Transverse colon (tissue), 4 donors: Measurements from ENCODE around the gene HTD2. TPM values are rescaled to one million over a fixed set of nuclear protein-coding genes. Genes with fewer than 3 reads are reported as not detected.

Experiments
- DNase-seq: peaks from one replicate; pipeline ENCODE4 v3.0.0-alpha.2; 2019
- H3K27ac ChIP-seq, 4 donors: fragments of 200-600 bp; sonication (generic); 2 replicates each; pipeline ENCODE4 v1.5.1; 2016 to 2018; ENCODE audit warnings: inconsistent platforms in 4 of 4
- H3K27me3 ChIP-seq: fragments of 200-600 bp; sonication (generic); 2 replicates; pipeline ENCODE4 v1.5.1; 2017; ENCODE audit warnings: inconsistent platforms
- H3K36me3 ChIP-seq, 4 donors: fragments of 200-600 bp; sonication (generic); 2 replicates each; pipeline ENCODE4 v1.5.1; 2017 to 2019; ENCODE audit warnings: inconsistent platforms in 4 of 4
- H3K4me1 ChIP-seq, 4 donors: fragments of 200-600 bp; sonication (generic); 2 replicates each; pipeline ENCODE4 v1.5.1; 2017 to 2020; ENCODE audit warnings: inconsistent platforms in 4 of 4
- H3K4me3 ChIP-seq, 4 donors: fragments of 200-600 bp; sonication (generic); 1 replicate in 1 of 4; 2 replicates in 3 of 4; pipeline versions ENCODE4 v1.5.1 to v1.6.1; 2017 to 2019; ENCODE audit warnings: inconsistent platforms in 4 of 4
- H3K9me3 ChIP-seq, 2 donors: fragments of 200-600 bp; sonication (generic); 2 replicates each; pipeline ENCODE4 v1.5.1; 2017 to 2019; ENCODE audit warnings: inconsistent platforms in 2 of 2
- CTCF ChIP-seq, 5 experiments: fragments of 200-600 bp in 3 of 5; fragments of 450-650 bp in 2 of 5; sonication (generic) in 3 of 5; IDR thresholded peaks; 1 replicate in 2 of 5; 2 replicates in 3 of 5; pipeline ENCODE4 v1.5.1; 2016 to 2017; ENCODE audit warnings: antibody characterized with exemption in 5 of 5, inconsistent platforms in 3 of 5, mild to moderate bottlenecking in 2 of 5, moderate library complexity in 1 of 5
- EP300 ChIP-seq: sonication (generic); formaldehyde crosslinking; IDR thresholded peaks from one replicate; pipeline ENCODE4 v1.6.1; 2017; ENCODE audit warnings: antibody characterized with exemption, low read depth
- POLR2A ChIP-seq: fragments of 450-650 bp; IDR thresholded peaks from one replicate; pipeline ENCODE4 v1.6.1; 2016; ENCODE audit warnings: antibody characterized with exemption, mild to moderate bottlenecking, moderate library complexity
- POLR2AphosphoS5 ChIP-seq, 3 donors: sonication (generic); formaldehyde crosslinking; IDR thresholded peaks; one replicate each; pipeline ENCODE4 v1.6.1; 2016; ENCODE audit warnings: antibody characterized with exemption in 3 of 3
- WGBS, 2 donors: methylation state at CpG; one replicate each; pipeline ENCODE4 v1.1.5; 2018; ENCODE audit warnings: low coverage in 1 of 2; 5-methylcytosine and 5-hydroxymethylcytosine counted together
- in situ Hi-C, 4 donors: fragments of 200-750 bp; cut with MboI; loops; one replicate each; pipeline versions ENCODE4 v1.15.0 to v1.15.1; 2017; ENCODE audit warnings: low sequenced_read_pairs in 3 of 4, low pct_ligation_motif_present in 1 of 4, low pct_unique_long_range_greater_than_20kb in 1 of 4
- intact Hi-C: fragments of 100-400 bp; cut with DNase I; formaldehyde crosslinking; loops from one replicate; pipeline ENCODE4 v1.15.1; 2023; ENCODE audit warnings: low total_unique reads
- total RNA-seq, 4 donors: library from RNA; depleted of rRNA; stranded (reverse); fragments of >200 nt; gene quantifications; one replicate each; pipeline ENCODE4 v1.1.0, GENCODE V29; 2016

Gene HTD2
- total RNA-seq, 4 donors from 2014 or later: 11.1 to 16.9 (median 16.7) TPM; not detected in 1

- Histone ChIP-seq H3K27me3 (no peaks in the 10 kb centered on the region), H3K4me1 (peaks cover 3 to 12% (median 10%) of the 10 kb centered on the region in 4 donors), H3K36me3 (no peaks in the 10 kb centered on the region), H3K4me3 (no peak overlapping the region), H3K27ac (peak overlapping the region; percentile 47 to 66 (median 57)), H3K9me3 (no peaks in the 10 kb centered on the region)
- in situ Hi-C loops: loop anchor here (5.0 to 10.0 kb wide), 3 partner anchors 87 to 209 kb away; partner anchors contain the start of gene ACOX2 (in 1 of the 4)
- no peak for DNase-seq
- no peak for TF ChIP-seq CTCF (IDR thresholded peaks at IDR 0.05)
- no peak for TF ChIP-seq EP300
- no peak for TF ChIP-seq POLR2AphosphoS5 (IDR thresholded peaks at IDR 0.05)
- TF ChIP-seq POLR2A: no peak
- intact Hi-C loops: no loop called here
- WGBS, 2 donors: 13 to 20% methylated on average over 2 of the region's 2 CpGs
These were observed 19.2 kb downstream of the HTD2 start for GRCh38 chr3:58325525-58325992.

- Histone ChIP-seq H3K9me3 (no peaks in the 10 kb centered on the region), H3K27me3 (no peaks in the 10 kb centered on the region), H3K27ac (peak overlapping the region in 1 of 4 donors; percentile 66), H3K36me3 (no peaks in the 10 kb centered on the region), H3K4me3 (no peak overlapping the region), H3K4me1 (peaks cover 3 to 12% (median 10%) of the 10 kb centered on the region in 4 donors)
- TF ChIP-seq POLR2A (no peak), EP300 (no peak), POLR2AphosphoS5 (IDR thresholded peaks at IDR 0.05) (no peak), CTCF (IDR thresholded peaks at IDR 0.05) (no peak)
- DNase-seq: no peak
- intact Hi-C loops: no loop called here
- 94 to 95% methylated on average over 5 to 8 of the region's 8 CpGs for WGBS, 2 donors
- in situ Hi-C loops: loop anchor here (5.0 to 10.0 kb wide), 3 partner anchors 86 to 208 kb away; partner anchors contain the start of gene ACOX2 (in 1 of the 4)
These were observed 20.1 kb downstream of the HTD2 start for GRCh38 chr3:58326267-58326900.

- intact Hi-C loops (no loop called here), in situ Hi-C loops (loop anchor here (5.0 to 10.0 kb wide), 3 partner anchors 83 to 205 kb away; partner anchors contain the start of gene ACOX2 (in 1 of the 4))
- H3K27ac ChIP-seq: no peak overlapping the region
- H3K36me3 ChIP-seq: no peaks in the 10 kb centered on the region
- H3K9me3 ChIP-seq: no peaks in the 10 kb centered on the region
- H3K4me1 ChIP-seq: peaks cover 6 to 27% (median 25%) of the 10 kb centered on the region in 4 donors
- no peaks in the 10 kb centered on the region for H3K27me3 ChIP-seq
- 91 to 93% methylated on average over 7 to 8 of the region's 8 CpGs for WGBS, 2 donors
- no peak overlapping the region for H3K4me3 ChIP-seq
- no peak for DNase-seq
- no peak for TF ChIP-seq EP300
- no peak for TF ChIP-seq CTCF (IDR thresholded peaks at IDR 0.05)
- no peak for TF ChIP-seq POLR2AphosphoS5 (IDR thresholded peaks at IDR 0.05)
- no peak for TF ChIP-seq POLR2A
These were observed 23.0 kb downstream of the HTD2 start for GRCh38 chr3:58329150-58329921.

GRCh38 chr3:58329922-58330413 lies 23.6 kb downstream of the HTD2 start:
- intact Hi-C loops: loop anchor here (5.0 kb wide), 1 partner anchor 87 kb away; no protein-coding TSS in a partner anchor
- Histone ChIP-seq H3K36me3 (no peaks in the 10 kb centered on the region), H3K4me1 (peaks cover 5 to 28% (median 26%) of the 10 kb centered on the region in 4 donors), H3K9me3 (no peaks in the 10 kb centered on the region), H3K4me3 (no peak overlapping the region), H3K27me3 (no peaks in the 10 kb centered on the region), H3K27ac (no peak overlapping the region)
- DNase-seq: no peak
- in situ Hi-C loops: loop anchor here (5.0 to 10.0 kb wide), 4 partner anchors 82 to 205 kb away; partner anchors contain the start of genes ACOX2 (in 1 of the 4) and KCTD6 (in 1 of the 4)
- TF ChIP-seq POLR2AphosphoS5 (IDR thresholded peaks at IDR 0.05) (no peak), CTCF (IDR thresholded peaks at IDR 0.05) (no peak)
- 93 to 94% methylated on average over 5 of the region's 5 CpGs for WGBS, 2 donors
